Activated CD4-positive, alpha-beta T cell treated with anti-CD3 and anti-CD28 coated beads, Interleukin-2, amount 50 U/mL, for 4 hours (primary cell): ENCODE data around the gene DNAJC18.
"Not testable (repeated sequence)": the region's sequence is repeated elsewhere in the genome, so short reads cannot be mapped to it uniquely, and the experiment has no call there.

Experiments
- DNase-seq, 2 experiments: peaks; one replicate each; pipeline ENCODE4 v3.0.0-alpha.2; 2020

The DNAJC18 gene

DNA sequence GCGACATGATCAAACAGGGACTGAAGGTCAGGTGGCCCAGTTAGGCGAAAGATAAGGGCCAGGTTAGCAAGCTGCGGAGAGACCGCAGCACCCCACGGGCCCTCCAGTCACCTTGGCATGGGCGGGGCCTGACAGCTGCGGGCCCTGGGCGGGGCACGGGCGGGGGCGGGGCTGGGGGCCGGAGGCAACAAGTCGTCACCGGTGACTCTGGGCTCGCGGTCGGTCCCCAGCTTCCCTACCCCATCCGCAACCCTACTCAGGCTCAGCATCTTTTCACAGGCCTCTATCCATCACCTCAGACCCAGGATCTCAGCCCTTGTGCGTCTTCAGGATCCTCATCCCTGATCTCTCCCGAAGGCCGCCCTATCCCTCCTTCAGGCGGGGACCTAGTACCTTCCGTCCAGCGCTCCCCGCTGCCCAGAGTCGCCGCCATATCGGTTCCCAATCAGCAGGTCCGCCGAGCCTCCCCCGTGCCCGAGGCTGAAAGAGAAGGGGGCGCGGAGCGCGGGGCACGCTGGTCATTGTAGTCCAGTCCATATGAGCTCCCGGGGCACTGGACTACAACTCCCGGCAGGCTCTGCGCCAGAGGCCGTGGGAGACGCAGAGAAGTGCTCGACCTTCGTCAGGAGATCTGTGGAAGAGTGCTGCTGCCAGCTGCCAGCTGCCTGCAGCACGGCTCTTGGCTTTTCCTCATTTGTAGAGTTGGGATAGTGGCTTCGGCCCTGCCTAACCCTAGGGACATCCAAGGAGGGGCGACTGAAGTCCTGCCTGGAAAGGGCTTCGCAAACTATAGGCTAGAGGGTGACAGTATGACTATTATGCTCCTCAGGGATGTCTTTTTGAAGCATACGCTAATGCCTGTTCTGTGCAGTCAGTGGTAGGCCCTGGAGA is at the start of gene DNAJC18:
Gene DNAJC18 (minus strand): TSS at position 513 of the 891 bp plus-strand sequence. CDS start 80 bp downstream, at position 433.
- peak; percentile 88 for DNase-seq

DNA sequence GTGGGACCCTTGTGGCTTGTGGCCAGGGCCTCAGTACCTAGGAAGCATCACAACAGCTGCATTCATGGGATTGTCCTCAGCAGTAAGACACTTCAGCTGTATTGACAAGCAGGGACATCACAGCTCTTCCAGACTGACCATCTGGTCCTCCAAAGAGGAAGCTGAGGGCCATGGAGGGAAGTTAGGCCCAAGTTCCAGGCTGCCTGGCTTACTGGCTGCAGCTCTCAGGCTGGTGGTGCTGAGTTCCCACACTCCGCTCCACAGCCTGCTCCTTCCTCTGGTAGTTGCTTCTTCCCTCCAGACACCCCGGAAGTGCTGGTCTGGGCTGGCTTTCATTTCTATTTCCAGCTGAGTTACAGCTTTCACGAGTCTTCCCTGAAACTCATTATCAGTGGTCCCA is 48.9 kb upstream of the DNAJC18 start:
- no peak for DNase-seq

DNA sequence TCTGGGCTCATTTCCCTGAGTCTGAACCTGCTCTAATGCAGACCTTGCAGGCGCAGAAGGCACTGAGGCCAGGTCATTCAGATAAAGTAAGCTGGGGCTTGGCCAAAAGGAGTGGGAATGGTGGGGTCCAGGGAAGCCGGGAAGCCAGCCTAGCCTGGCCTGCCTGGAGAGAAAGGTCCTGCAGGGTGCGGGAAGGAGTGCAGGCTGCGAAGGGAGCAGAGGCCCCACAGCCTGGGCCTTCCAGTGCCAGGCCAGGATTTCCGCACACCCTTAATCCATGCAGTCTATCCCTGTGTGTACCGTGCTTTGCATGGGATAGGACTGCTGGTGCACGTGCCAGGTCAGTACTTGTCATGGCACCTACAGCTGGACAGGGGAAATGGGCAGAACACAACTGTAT is 46.9 kb upstream of the DNAJC18 start:
- no peak for DNase-seq

DNA sequence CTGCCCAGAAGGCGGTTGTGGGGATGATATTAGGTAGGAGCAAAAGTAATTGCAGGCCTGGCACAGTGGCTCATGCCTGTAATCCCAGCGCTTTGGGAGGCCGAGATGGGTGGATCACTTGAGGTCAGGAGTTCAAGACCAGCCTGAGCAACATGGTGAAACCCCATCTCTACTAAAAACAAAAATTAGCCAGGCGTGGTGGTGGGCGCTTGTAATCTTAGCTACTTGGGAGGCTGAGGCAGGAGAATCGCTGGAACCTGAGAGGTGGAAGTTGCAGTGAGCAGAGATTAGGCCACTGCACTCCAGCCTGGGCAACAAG is 43.5 kb upstream of the DNAJC18 start:
- not testable (repeated sequence) for DNase-seq

DNA sequence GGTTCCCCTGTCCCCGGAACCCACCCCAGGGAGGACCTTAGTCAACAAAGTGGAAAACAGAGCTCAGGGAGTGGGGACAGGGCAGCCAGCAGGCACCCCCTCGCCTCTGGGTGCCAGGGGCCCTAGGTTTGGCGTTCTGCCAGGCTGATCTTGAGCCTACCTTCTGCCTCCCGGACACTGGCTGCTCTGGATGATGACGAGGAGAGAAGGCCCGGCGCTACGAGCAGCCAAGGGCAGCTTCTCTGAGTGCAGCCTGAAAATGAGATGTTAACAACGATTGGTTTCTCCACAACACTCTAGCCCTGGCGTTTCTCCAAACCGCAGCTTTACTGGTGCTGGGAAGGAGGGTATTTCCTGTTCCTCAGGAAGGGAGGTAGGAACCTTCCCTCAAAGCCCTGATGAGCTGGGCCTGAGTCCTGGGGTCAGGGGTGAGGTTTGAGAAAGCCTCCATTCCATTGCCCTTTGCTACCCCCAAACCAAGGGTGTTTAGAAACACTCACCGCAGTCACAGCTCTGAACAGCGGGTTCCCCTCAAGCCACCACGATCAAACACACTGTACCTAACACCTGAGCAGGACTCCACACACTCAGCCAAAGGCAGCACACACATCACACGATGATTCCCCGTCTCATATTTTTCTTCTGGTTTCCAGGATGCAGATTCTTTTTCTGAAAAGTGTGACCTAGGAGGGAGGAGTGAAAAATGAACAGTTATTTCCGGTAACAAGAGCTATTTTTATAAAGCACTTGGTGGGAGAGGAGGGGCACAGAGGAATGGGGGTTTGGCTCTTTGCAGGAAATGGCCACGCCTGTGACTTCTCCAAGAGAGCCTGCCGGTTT is 42.9 kb upstream of the DNAJC18 start, which contains the start of gene STING1:
Gene STING1 (minus strand): TSS at position 709 of the 840 bp plus-strand sequence. CDS start 1,054 bp downstream, outside the sequence.
- DNase-seq, result peak; percentile 20 to 42

DNA sequence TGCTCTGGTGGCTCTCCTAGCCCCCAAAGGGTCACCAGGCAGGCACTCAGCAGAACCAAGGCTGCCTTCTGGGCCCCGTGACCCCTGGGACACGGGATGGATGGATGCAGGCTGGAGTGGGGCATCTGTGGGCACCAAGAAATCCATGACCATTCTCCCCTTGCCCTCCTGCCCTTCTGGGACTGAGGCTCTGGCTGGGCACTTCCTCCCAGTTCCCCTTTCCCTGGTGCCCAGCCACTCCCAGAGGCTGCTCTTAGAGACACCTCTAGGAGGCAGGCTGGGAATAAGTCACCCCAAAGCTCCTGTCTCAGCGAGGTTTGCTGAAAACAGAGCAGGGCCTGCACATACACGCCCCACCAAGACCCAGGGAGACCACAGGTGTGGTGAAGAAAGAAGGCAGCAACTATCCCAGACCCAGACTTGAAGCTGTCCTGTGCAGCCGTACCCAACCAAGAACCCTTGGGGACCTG is 42.3 kb upstream of the DNAJC18 start:
- no peak for DNase-seq

DNA sequence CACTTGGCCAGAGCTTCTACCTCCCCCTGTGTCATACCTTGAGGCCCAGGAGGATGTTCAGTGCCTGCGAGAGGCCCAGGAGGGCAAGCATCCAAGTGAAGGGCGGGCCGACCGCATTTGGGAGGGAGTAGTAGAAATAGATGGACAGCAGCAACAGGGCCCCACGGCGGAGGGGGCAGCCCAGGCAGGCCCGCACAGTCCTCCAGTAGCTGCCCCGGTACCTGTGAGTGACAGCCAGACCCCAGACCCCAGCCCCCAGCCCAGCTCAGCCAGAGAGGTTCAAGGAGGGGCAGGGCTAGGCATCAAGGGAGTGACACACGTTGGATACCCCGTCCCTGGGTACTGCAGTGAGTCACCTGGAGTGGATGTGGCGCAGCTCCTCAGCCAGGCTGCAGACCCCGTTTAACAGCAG is 41.8 kb upstream of the DNAJC18 start:
- peak in 1 of 2 experiments; percentile 45 for DNase-seq

DNA sequence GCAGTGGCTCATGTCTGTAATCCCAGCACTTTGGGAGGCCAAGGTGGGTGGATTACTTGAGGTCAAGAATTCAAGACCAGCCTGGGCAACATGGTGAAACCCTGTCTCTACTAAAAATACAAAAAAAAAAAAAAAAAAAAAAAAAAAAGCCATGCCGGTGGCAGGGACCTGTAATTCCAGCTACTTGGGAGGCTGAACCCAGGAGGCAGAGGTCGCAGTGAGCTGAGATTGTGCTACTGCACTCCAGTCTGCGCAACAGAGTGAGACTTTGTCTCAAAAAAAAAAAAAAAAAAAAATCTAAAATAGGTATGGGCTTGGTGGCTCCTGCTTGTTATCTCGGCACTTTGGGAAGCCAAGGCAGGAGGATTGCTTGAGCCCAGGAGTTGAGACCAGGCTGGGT is 40.4 kb upstream of the DNAJC18 start:
- DNase-seq, result not testable (repeated sequence)

DNA sequence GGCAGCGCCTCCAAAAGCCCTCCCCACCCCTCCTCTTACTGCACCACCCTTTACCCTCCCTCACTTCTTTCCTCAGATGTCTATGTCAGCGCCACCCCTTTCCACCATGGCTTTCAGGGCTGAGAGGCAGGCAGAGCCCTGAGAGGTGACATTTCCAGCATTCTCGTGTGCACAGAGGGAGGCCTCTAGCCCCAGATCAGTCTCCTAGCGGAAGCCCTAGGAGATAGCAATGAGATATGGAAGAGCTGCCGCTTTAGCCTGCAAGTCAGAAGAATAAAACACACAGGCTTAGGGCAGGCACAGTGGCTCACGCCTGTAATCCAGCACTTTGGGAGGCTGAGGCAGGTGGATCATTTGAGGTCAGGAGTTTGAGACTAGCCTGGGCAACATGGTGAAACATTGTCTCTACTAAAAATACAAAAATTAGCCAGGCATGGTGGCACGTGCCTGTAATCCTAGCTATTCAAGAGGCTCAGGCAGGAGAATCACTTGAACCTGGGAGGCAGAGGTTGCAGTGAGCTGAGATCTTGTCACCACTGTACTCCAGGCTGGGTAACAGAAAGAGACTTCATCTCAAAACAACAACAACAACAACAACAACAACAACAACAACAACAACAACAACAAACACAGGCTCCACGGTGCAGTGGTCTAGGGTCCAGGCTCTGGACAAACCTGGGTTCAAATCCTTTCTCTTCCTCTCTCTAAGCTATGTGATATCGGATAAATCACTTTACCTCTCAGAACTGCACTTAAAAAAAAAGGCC is 39.5 kb upstream of the DNAJC18 start:
- DNase-seq, result not testable (repeated sequence)

DNA sequence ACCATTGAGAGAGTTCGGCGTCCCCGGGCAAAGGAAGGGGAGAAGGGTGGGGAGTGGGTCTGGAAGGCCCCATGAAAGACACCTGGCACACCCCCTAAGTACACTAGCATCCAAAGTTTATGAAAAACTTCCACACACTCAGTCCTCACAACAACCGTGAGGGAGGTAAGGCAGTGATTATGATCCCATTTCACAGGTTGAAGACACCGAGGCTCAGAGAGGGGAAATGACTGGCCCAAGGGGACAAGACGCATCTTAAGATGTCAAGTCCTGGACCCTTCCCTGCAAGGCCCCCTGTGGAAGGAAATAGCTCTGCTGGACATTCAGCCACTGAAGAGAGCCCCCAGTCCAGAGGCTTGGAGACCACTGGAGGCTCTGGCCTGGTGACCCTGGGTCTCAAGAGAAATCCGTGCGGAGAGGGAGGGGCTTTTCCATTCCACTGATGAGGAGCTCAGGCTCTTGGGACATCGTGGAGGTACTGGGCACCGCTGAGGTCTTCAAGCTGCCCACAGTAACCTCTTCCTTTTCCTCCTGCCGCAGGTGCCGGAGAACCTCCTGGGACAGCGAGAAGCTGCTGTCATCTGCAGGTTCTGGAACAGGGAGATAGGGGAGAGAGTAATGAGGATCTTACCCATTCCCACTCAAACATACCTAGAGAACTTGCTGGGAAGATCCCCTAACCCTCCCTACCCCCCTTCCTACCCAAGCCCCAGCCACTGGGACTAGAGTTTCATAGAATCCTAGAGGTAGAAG is 36.7 kb upstream of the DNAJC18 start:
- DNase-seq, result no peak

DNA sequence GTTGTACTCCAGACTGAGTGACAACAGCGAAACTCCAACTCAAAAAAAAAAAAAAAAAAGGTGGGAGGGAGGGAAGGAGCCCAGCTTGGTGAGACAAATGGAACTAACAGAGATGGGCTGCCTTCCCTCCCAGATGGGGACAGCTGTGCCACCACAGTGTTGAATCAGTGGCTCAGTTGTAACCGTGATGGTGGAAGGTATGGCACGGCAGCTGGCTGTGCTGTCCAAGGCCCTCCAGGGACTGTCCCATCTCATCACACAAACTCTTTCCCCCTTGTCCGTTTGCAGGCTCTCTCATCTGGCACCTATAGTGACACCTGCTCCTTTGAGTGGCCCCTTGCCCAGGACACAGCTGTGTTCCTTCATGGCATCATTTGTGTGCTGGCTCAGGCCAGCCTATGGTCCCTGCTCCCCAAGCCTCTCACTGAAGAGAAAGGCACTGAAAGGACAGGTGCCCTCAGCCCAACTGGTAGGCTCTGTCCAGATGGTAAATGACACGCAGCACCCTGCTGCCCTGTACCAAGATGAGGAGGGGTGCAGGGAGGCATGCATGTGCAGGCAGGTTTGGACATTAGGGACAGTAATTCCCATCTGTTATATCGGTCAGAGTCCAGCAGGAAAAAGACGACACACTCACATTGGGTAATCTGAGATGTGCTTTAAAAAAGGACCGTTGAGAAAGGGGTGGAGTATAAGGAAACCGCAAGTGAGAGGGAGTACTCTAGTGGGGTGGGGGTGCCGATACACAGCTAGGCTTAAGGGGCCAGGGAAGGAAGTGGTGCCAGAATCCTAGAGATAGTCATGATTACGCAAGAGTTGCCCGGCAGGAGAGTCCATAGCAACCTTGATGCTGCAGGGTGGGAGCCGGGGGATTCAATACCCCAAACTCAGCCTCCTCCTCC is 35.8 kb upstream of the DNAJC18 start:
- DNase-seq, result no peak

DNA sequence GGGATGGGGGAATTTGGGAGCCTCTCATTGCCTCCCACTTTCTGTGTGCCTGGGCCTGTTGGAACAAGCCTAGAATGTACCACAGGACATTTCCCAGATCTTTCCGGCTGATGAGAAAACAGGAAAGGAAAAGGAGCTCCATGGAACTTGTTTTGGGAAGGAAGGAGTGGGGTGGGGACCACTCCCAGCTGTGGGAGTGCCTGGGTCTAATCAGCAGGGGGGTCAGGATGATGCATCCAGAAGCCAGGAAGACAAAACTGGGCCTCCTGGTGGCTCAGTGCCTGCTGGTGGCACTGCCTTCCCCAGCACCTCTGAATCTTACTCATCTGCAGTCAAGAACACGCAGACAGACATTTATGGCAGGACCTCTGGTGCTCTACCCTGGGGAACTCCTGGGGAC is 34.2 kb upstream of the DNAJC18 start:
- DNase-seq, result no peak

DNA sequence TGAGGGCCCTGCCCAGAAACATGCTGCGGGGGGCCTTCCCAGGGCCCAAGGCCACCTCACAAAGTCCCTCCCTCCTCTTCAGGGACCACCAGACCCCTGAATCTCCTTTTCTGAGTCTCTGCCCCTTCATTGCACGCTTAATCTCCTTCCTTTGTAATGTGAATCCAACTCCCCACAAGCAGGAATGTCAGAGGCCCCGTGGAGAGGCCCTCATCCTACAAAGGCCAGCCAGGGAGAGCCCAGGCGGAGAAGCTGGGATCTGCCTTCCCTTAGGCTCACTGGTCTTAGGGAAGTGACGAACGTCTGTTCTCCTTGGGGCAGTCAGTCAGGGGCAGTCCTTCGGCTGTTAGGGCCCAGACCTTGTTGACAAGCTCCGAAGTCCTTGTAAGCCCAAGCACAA is 33.8 kb upstream of the DNAJC18 start:
- DNase-seq, result no peak

DNA sequence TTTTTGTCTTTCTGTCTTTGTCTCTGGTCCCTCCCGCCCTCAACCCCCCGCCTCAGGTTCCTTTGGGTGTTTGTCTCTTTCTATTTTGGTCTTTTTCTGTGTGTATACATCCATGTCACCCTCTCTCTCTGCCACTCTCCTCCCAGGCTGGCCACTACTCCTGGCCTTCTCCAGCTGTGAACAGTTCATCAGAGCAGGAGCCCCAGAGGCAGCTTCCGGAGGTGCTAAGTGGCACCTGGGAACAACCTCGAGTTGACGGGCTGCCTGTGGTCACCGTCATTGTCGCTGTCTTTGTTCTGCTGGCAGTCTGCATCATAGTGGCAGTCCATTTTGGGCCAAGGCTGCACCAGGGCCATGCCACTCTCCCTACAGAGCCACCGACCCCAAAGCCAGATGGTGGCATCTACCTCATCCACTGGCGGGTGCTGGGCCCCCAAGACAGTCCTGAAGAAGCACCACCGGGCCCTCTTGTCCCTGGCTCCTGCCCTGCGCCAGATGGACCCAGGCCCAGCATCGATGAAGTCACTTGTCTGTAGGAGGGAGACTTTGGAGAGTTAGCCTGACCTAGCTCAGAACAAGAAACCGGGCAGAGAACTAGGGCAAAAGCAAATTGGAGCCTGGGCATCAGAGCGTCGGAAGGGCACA is 33.2 kb upstream of the DNAJC18 start:
- DNase-seq, result no peak

DNA sequence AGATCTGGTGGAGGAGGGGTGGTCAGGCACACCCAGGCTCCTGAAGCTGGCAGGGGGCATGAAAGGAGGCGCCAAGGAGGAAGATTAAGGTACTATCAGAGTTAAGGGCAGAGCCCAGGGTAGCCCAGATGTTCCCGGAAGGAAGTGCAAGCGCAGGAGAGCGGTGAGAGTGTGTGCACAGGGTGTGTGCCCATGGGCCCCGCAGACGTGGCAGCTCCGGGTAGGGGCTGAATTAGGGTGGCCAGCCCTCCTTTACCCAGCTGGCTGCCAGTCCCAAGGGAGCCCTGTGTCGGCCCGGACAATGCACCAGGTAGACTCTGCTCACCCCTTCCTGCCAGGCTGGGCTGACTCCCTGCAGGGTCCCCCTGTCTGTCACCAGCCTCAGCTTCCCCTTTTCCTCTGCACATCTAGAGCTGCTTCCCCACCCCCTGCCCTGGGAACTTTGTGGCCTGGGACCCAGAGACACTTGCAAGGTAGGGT is 31.5 kb upstream of the DNAJC18 start, which contains the start of gene SMIM33:
Gene SMIM33 (plus strand): TSS at position 184 of the 480 bp plus-strand sequence. CDS start 118 bp downstream, at position 302.
- DNase-seq, result no peak

DNA sequence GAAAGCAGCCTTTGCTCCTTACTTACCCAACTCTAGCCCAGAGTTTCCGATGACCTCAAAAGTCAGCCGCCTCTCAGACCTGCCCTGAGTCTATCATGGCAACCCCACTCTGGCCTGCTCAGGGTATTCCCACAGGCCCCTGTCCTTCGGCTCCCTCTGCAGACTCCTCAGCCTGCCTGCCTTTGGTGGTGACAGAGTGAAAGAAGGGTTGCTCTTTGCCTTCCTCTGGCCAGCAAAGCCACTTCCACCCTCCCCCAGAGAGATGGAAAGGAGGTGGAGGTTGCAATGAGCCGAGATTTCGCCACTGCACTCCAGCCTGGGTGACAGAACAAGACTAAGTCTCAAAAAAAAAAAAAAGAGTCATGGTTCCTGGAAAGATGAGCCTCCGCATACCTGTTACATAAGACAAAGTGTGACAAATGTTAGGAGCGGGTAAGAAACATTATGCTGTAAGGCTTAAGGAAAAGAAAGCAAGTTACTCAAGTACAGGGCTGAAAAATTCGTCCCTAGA is 29.2 kb upstream of the DNAJC18 start:
- DNase-seq, result no peak

DNA sequence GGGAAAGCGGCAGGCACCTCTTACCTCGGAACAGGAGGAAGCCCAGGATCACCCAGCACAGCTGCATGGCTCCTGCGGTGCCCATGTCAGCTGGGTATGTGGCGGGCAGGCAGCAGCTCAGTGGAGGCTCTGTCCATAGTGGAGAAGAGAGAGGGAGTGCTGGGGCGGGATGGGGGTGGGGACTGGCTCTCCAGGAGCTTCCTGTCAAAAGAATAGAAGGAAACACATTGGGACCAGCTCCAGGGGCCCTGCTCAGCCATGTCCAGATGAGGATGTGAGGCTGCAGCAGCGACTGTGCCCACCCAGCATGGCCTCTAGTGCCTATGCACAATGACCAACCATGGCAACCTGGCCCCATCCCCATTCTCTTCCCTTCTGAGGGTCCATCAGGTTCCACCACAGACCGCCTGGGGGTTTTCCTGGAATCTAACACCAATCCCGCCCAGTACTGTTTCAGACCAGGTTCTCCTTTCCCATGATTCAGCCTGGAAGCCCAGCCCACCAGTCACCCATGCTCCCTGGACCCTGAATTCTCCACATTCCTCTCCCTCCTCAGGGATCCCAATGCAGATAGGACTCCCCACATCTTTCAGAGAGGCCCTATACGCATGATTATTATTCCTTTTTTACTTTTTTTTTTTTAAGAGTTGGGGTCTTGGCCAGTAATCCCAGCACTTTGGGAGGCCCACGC is 23.4 kb upstream of the DNAJC18 start, which contains the start of gene ECSCR:
Gene ECSCR (minus strand): TSS at position 158 of the 691 bp plus-strand sequence. CDS start 73 bp downstream, at position 85.
- DNase-seq, result no peak

DNA sequence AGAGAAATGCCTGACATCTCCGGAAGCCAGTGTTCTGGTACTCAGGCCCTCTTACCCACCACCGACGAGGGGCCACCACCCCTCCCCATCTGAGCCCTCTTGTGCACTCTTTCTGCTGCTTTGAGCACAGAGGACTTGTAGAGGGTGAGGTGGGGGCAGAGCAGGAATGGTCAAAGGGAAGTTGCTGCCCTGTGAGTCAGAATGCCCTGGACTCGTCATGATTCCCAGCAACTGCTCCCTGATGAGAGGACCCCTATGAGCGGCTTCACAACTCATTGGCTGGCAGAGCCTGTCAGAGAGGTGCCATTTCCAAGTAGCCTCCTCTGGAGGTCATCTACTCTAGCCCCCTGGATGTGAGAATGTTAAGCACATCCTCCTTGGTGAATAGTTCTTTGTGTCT is 22.4 kb upstream of the DNAJC18 start:
- no peak for DNase-seq

DNA sequence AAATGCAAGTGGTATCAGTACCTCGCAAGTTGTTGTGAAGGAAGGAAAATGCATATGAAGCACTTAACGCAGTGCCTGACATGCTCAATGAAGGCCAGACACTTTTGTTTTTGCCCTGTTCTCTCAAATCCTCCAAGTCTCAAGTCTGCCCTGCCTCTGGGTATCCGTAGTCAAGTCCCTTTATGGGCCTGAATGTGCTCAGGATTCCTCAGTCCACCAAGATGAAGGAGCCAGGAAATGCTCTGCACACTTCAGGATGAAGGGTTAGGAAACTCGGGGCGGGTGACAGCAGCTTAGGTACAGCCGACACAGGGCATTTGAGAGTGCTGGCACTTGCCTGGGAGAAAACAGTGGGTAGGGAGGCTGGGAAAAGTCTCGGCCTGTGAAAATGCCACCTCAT is 21.9 kb upstream of the DNAJC18 start:
- DNase-seq, result no peak
